HG02981 (cell line): ENCODE results near the gene PLXNB2.

Source experiments
- ATAC-seq: cut with Tn5 transposase; IDR thresholded peaks from one replicate; pipeline ENCODE4 v1.9.1; 2021; ENCODE audit warnings: mild to moderate bottlenecking, moderate library complexity; ENCODE audit not compliant: unreplicated experiment

The PLXNB2 gene

DNA sequence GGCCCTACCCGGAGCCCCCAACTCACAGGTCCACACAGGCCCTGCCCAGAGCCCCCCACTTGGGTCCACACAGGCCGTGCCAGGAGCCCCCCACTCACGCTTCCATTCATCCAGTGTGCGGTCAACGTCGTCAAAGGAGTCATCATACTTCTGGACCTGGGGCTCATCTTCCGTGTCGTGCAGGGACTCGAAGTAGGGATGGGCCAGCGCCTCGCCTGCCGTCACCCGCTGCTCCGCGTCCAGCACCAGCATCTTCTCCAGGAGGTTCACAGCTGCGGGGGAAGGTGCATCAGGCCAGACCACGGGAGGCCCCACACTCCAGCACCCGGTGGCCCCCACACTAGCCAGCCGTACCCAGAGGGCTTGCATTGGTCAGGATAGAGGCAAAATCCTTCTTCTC lies 52.3 kb downstream of the PLXNB2 start:
- no peak for ATAC-seq

GRCh38 chr22:50253941-50254340 lies 53.5 kb downstream of the PLXNB2 start:
- no peak for ATAC-seq

- no peak for ATAC-seq
Measured at GRCh38 chr22:50253046-50253915, 54.2 kb downstream of the PLXNB2 start.

GRCh38 chr22:50252082-50253045 lies 55.1 kb downstream of the PLXNB2 start:
- no peak for ATAC-seq

DNA sequence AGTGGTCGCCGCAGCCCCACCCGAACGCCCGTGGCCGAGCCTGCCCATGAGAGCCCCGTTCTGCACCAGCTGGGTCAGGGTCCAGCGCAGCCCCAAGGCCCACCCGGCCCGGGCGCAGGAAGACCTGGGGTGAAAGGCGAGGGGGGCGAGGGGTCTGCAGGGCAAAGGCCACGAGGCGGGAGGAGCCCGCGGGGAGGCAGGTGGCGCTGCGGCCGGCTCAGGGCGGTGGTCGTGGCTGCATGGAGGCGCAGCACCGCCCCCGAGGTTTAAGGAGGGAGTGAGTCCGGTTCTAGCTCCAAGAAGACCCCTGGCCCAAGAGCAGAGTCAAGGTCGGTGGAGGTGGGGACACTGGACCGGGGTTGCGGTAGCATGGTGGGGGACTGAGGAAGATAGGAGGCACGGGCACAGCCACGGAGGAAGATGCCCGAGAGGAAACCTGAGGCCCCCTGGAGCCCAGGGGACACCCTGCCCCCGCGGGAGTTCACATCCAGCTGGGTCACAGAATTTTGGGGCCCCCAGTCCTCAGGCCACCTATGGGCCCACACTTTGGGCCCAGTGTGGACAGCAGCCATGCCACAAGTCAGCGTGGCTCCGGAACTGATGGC lies 55.9 kb downstream of the PLXNB2 start:
- no peak for ATAC-seq

GRCh38 chr22:50250555-50251476 lies 56.6 kb downstream of the PLXNB2 start, which contains the start of gene HDAC10:
TSS of gene HDAC10 (minus strand) at chr22:50251265. CDS start at chr22:50251032, 233 bp downstream.
- peak; percentile 57 for ATAC-seq

DNA sequence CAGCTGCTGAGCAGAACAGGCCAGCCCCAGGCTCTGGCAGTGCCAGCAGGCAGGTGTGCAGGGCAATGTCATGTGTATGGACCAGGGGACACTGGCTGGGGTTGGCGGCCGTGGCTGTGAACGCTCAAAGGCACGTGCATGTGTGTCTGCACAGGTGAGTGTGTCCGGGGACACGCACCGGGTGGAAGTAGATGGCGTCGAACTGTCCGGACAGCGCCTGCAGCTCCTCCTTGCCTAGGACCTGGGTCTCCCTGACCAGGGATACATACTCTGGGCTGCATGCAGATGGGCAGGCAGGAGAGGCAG lies 57.2 kb downstream of the PLXNB2 start:
- ATAC-seq, result no peak

- no peak for ATAC-seq
Measured at GRCh38 chr22:50249341-50250248, 57.9 kb downstream of the PLXNB2 start.

DNA sequence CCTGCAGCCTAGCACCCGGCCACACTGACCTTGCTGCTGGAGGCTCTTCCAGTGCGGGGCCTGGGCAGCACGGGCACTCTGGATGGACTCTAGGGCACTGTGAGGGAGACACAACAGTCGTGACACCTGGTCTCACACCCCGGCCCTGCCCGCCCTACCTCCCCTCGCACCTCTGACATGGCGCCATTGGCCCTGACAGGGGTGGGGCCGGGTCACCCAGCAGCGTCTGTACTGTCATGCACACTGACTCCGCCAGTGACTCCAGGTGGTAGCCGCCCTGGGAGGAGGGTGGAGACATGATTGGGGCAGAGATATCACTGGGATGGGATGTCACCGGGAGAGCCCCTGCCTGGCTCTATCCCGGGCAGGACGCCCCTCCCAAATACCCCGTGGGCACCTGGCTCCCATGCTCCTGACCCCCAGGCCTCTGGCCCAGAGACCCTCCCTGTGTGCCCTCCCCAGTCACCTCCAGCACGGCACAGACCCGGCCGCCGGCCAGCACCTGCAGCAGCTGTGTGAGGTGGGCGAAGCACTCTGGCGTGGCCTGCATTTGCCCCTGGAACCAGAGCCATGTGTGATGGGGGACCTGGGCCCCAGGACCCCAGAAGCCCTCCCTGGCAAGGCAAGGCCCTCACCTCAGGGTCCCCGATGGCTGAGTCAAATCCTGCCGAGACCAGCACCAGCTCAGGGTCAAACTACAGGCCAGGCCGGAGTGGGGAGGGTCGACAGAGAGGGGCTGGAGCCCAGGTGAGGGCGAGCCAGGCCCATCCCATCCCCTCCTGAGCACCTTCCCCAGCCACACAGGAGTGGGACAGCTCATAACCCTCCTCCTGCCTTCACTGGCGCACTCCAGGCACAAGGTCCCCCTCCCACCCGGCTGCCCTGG lies 59.0 kb downstream of the PLXNB2 start:
- ATAC-seq, result no peak

- ATAC-seq, result no peak
Measured at GRCh38 chr22:50247748-50248147, 59.7 kb downstream of the PLXNB2 start.

DNA sequence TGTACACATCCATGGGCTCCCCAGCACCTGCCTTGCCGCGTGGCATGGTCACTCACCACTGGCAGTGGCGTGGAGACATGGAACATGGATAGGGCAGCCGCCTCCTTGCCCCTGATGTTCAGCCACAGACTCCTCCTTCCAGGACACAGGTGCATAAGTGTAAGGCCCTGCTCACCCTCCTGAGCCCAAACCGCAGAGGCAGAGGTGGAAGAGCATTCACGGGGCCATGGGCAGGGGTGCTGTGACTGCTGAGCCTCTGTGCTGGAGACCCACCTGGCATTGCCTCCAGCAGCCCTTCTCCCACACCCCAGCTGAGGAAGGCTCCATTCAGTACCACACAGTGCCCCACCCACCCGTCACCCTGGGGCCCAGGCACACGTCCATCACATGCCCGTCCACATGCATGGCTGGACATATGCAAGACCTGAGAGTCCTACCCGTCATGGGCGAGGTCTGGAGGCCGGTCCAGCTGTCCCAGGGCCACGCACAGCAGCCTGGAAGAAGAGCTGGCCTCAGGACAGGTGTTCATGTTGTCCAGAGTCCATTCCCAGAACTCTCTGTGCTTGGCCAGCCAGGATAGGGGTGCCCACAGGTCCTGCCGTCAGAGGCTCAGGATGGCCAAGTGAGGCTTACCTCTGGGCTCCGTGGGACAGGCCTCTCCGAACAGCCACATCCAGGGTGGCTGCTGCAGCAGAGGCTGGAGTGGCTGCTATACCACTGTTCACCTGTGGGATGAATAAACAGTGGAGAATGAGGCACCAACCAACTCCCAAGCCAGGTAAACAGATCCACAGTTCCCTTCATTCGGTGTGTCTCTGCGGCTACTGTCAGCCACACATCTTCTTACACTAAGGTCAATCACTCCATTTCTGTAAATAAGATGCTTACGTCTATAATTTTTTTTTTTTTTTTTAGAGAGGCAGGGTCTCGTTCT lies 60.9 kb downstream of the PLXNB2 start:
- ATAC-seq, result no peak

DNA sequence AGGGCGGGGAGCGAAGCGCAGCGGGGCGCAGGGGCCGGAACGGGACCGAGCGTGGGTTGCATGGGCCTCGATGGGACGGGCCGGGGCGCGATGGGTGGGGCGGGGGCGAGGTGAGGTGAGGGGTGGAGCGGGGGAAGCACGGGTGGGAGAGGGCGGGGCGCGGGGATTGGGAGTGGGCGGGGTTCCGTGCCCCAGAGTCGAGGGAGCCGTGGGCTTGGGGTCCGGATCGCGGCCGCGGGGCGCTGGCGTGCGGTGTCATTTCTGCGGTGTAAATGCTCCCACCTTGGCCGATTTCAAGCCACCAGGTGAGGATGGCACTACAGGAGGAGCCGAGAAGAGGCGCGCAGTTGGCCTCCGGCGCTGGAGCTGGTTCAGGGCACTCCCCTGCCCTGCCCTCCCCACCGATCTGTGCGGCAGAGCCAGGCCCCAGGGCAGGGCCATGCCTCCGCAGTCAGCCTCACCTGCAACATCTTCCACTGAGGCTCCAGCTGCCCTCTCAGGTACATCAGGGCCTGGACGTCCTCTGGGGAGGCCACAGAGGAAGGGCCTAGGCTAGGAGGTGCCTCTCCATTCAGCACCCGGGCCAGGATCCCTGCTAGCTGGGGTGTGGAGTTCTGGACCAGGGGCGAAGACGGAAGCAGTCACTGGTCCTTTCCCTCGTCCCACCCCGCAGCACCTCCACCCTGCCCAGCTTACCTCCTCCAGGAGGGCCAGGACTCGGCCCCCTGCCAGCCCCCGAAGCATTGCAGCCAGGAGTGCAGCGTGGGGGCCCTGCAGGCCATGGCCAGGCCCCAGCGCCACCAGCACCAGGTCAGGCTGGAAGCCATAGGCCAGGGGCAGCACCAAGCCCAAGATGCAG lies 62.0 kb downstream of the PLXNB2 start:
- ATAC-seq, result no peak

DNA sequence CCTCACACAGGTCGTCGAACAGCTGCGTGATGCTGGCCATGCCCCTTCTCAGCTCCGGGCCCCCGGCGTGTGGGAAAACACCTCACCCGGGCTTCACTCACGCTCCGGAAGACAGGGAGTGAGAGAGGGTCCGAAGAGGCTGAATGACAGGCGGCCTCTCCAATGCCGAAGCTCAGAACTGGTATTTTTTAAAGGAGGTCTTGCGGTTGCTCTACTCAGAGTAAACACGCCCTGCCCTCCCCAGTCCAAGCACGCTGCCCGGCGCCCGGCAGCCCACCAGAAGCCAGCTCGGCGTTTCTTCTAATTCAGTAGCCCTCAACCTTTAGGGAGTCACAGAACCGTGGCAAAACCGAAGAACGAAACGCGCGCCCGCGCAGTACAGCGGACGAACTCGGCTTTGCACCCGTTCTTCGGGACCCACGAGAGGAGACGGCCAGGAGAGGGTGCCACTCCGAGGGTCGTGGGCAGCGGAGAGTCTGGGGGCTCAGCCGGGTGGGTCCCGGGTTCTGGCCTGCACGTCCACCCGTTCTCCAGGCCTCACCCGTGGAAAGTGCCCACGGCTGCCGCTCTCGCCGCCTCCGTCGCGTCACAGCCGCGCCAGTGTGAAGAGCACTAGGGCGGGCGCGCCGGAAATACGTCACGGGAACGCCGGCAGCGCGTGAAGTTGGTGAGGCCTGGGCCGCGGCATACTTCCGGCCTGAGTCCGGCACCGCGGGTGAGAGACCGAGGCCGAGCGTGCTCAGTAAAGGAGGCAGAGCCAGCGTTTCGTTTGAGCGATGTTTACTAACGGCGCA lies 62.8 kb downstream of the PLXNB2 start, which contains the start of gene TUBGCP6:
Gene TUBGCP6 (minus strand): TSS at position 604 of the 794 bp plus-strand sequence. CDS start 564 bp downstream, at position 40.
- peak; percentile 64 for ATAC-seq

DNA sequence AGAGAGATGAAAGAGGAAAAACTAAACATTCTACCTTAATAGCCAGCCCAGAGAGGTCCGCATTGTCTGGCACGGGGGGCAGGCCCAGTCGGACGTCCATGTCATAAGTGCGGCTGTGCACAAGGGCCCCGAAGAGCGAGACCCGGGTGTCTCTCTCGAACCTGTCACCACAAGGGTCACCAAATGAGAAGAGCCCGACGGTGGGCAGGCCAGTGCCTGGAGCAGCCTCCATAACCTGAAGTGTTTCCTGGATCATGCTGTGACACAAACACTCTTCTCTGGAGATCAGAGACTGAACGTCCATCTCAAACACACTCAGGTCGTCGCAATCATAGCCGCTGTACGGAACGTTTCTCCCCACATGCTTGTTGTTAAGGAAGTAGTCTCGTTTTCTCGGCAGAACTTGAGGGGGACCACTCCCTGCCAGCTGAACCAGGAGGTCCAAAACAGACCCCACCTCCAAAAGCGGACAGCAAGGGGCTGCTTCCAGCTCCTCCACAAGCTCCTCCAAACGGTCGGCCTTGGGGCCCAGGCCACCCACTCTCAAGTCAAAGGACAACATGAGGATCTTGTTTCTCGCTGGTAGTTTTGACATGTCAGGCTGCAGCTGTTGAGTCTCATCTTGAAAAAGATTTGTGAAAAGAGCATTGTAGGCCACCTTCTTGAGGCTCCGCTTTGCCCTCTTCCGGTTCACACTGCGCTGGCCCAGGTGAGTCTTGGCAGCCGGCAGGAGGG lies 63.6 kb downstream of the PLXNB2 start:
- peak; percentile 5 for ATAC-seq
